ENCODE results near the gene FOXO3. TPM values are rescaled to one million over a fixed set of nuclear protein-coding genes. Genes with fewer than 3 reads are reported as not detected.

FOXO3 gene
- total and polyA plus RNA-seq, 11 donors, result 11.6 to 87.9 (median 38.7) TPM

- Histone ChIP-seq H3K4me1 (no peaks in the 10 kb centered on the region), H3K36me3 (peaks cover 0 to 31% (median 15%) of the 10 kb centered on the region in 9 donors), H3K27ac (no peak overlapping the region), H3K27me3 (no peaks in the 10 kb centered on the region), H3K4me3 (no peak overlapping the region), H3K9me3 (no peaks in the 10 kb centered on the region)
- TF ChIP-seq CTCF (IDR thresholded peaks at IDR 0.05) (no peak), POLR2A (IDR thresholded peaks at IDR 0.05) (no peak)
- ATAC-seq (no peak), DNase-seq (no peak)
- 81 to 88% (median 86%) methylated on average over 5 of the region's 5 CpGs for WGBS, 4 donors
- intact Hi-C loops (cut with DNase I), result loop anchor here (5.0 to 10.0 kb wide), 5 partner anchors 412 to 550 kb away; no protein-coding TSS in a partner anchor
Measured at GRCh38 chr6:108524528-108525248, 36.0 kb upstream of the FOXO3 start.

GRCh38 chr6:108526739-108527174 is 34.0 kb upstream of the FOXO3 start:
- ATAC-seq, result peak in 3 of 4 donors; percentile 42 to 49 (median 45)
- Histone ChIP-seq H3K27ac (no peak overlapping the region), H3K4me3 (no peak overlapping the region), H3K27me3 (no peaks in the 10 kb centered on the region), H3K36me3 (peaks cover 0 to 17% (median 13%) of the 10 kb centered on the region in 9 donors), H3K9me3 (no peaks in the 10 kb centered on the region), H3K4me1 (peaks cover 0 to 4% (median 0%) of the 10 kb centered on the region in 12 donors)
- 71 to 85% (median 78%) methylated on average over 7 of the region's 7 CpGs for WGBS, 4 donors
- no peak for DNase-seq
- intact Hi-C loops (cut with DNase I), result loop anchor here (1.0 to 10.0 kb wide), 7 partner anchors 413 to 552 kb away; no protein-coding TSS in a partner anchor
- TF ChIP-seq POLR2A (IDR thresholded peaks at IDR 0.05), result no peak
- peak; percentile 59 to 87 (median 82) for TF ChIP-seq CTCF (IDR thresholded peaks at IDR 0.05)

- no peaks in the 10 kb centered on the region for H3K9me3 ChIP-seq
- no peaks in the 10 kb centered on the region for H3K27me3 ChIP-seq
- H3K4me3 ChIP-seq, result no peak overlapping the region
- peaks cover 0 to 4% (median 0%) of the 10 kb centered on the region in 12 donors for H3K4me1 ChIP-seq
- WGBS, 4 donors, result 54 to 73% (median 61%) methylated on average over 3 of the region's 3 CpGs
- no peak for DNase-seq
- no peak overlapping the region for H3K27ac ChIP-seq
- ATAC-seq, result no peak
- intact Hi-C loops (cut with DNase I), result loop anchor here in 9 of 10 donors (5.0 to 10.0 kb wide), 5 partner anchors 417 to 554 kb away; no protein-coding TSS in a partner anchor
- TF ChIP-seq CTCF (IDR thresholded peaks at IDR 0.05) (no peak), POLR2A (IDR thresholded peaks at IDR 0.05) (no peak)
- H3K36me3 ChIP-seq, result no peaks in the 10 kb centered on the region
Measured at GRCh38 chr6:108528878-108529277, 31.8 kb upstream of the FOXO3 start.

- DNase-seq, result no peak
- Histone ChIP-seq H3K27ac (no peak overlapping the region), H3K27me3 (no peaks in the 10 kb centered on the region), H3K36me3 (no peaks in the 10 kb centered on the region), H3K4me1 (peaks cover 0 to 4% (median 0%) of the 10 kb centered on the region in 12 donors), H3K9me3 (no peaks in the 10 kb centered on the region), H3K4me3 (no peak overlapping the region)
- TF ChIP-seq POLR2A (IDR thresholded peaks at IDR 0.05) (no peak), CTCF (IDR thresholded peaks at IDR 0.05) (no peak)
- ATAC-seq, result no peak
- intact Hi-C loops (cut with DNase I), result no loop called here
- WGBS, 4 donors, result 80 to 94% (median 92%) methylated on average over 1 of the region's 1 CpG
Measured at GRCh38 chr6:108531332-108531731, 29.4 kb upstream of the FOXO3 start.

Measured in heart left ventricle (tissue), 16 donors.